Panc1 (cell line): ENCODE measurements around the gene ICAM2. TPM values are rescaled to one million over a fixed set of nuclear protein-coding genes. Genes with fewer than 3 reads are reported as not detected.

Experiments
- ATAC-seq: fragments of 200-7000 bp; cut with Tn5 transposase; 2 replicates; pipeline ENCODE4 v1.9.1; 2020; ENCODE audit warnings: mild to moderate bottlenecking, moderate library complexity
- BruUV-seq: library from RNA; stranded (reverse); fragments of 400-500 nt; replicated peaks from 2 replicates; lab custom pipeline; 2021; lab: Mats Ljungman, UMichigan
- CTCF ChIA-PET: fragments of 300-600 bp; sonication (Branson Sonifier 250); formaldehyde crosslinking; loops from one replicate; lab custom pipeline; 2022; ENCODE audit warnings: antibody characterized with exemption; lab: Charles Lee
- POLR2A ChIA-PET: fragments of 300-600 bp; sonication (Branson Sonifier 250); formaldehyde crosslinking; loops from one replicate; lab custom pipeline; 2022; ENCODE audit warnings: antibody characterized with exemption; lab: Charles Lee
- DNase-seq: peaks from one replicate; pipeline ENCODE4 v3.0.0-alpha.2; 2010; ENCODE audit warnings: low read depth, low spot score
- H3K27ac ChIP-seq: 2 replicates; pipeline ENCODE4 v1.5.1; 2011; ENCODE audit warnings: mild to moderate bottlenecking, low read length, inconsistent platforms
- H3K27me3 ChIP-seq: fragments of 200-500 bp; sonication (Bioruptor generic); 2 replicates; pipeline ENCODE4 v1.6.0; 2014; ENCODE audit warnings: low read length, inconsistent platforms; ENCODE audit not compliant: control insufficient read depth, insufficient read depth
- H3K36me3 ChIP-seq: fragments of 200-500 bp; sonication (Bioruptor generic); 2 replicates; pipeline ENCODE4 v1.5.1; 2014; ENCODE audit warnings: inconsistent platforms, mild to moderate bottlenecking, low read length, moderate library complexity; ENCODE audit not compliant: control insufficient read depth, insufficient read depth
- H3K4me1 ChIP-seq: 2 replicates; pipeline ENCODE4 v1.5.1; 2011; ENCODE audit warnings: inconsistent platforms, mild to moderate bottlenecking, low read length, moderate library complexity; ENCODE audit not compliant: control insufficient read depth, insufficient read depth
- H3K4me3 ChIP-seq, 2 experiments: 2 replicates each; pipeline ENCODE4 v1.5.1; 2011 to 2012; ENCODE audit warnings: low read depth in 2 of 2, low read length in 2 of 2, mild to moderate bottlenecking in 2 of 2, inconsistent platforms in 1 of 2, moderate library complexity in 1 of 2
- H3K9me3 ChIP-seq: fragments of 200-500 bp; sonication (Bioruptor generic); 2 replicates; pipeline ENCODE4 v1.5.1; 2014; ENCODE audit warnings: low read depth, mild to moderate bottlenecking, inconsistent platforms, low read length, moderate library complexity; ENCODE audit not compliant: control insufficient read depth, insufficient read depth
- POLR2AphosphoS5 ChIP-seq: IDR thresholded peaks from 2 replicates; pipeline ENCODE4 v1.6.1; 2012; ENCODE audit warnings: mild to moderate bottlenecking, low read depth, low read length, moderate library complexity
- SIN3A ChIP-seq: IDR thresholded peaks from 2 replicates; pipeline ENCODE4 v1.6.1; 2012; ENCODE audit warnings: low read depth, mild to moderate bottlenecking, low read length, moderate library complexity, borderline replicate concordance; ENCODE audit not compliant: insufficient read depth
- TCF7L2 ChIP-seq: IDR thresholded peaks from 2 replicates; pipeline ENCODE4 v1.6.1; 2011; ENCODE audit warnings: mild to moderate bottlenecking, low read depth, low read length, inconsistent platforms
- in situ Hi-C: cut with HindIII; loops from 2 replicates; pipeline ENCODE4 v1.10.0; 2016; ENCODE audit warnings: low sequenced_read_pairs, low pct_unique_long_range_greater_than_20kb
- intact Hi-C: fragments of 100-400 bp; cut with micrococcal nuclease; formaldehyde crosslinking; loops from one replicate; pipeline ENCODE4 v1.10.0; 2022; ENCODE audit not compliant: unreplicated experiment
- total RNA-seq: library from RNA; stranded (reverse); gene quantifications from one replicate; pipeline ENCODE4 v1.2.1, GENCODE V29; 2021; ENCODE audit not compliant: unreplicated experiment
- TF ChIP-seq, protein P1 (sequence below): fragments of 450-650 bp; IDR thresholded peaks from 2 replicates; pipeline ENCODE4 v1.5.1; 2017; ENCODE audit warnings: mild to moderate bottlenecking
- TF ChIP-seq, protein P2 (sequence below), 2 experiments: IDR thresholded peaks; 2 replicates each; pipeline ENCODE4 v1.6.1; 2011 to 2012; ENCODE audit warnings: low read depth in 2 of 2, control low read depth in 1 of 2, low read length in 1 of 2, mild to moderate bottlenecking in 1 of 2, moderate library complexity in 1 of 2; ENCODE audit not compliant: insufficient read depth in 1 of 2

ICAM2 gene
- total RNA-seq, 1 experiment from 2014 or later: 0.33 TPM

DNA sequence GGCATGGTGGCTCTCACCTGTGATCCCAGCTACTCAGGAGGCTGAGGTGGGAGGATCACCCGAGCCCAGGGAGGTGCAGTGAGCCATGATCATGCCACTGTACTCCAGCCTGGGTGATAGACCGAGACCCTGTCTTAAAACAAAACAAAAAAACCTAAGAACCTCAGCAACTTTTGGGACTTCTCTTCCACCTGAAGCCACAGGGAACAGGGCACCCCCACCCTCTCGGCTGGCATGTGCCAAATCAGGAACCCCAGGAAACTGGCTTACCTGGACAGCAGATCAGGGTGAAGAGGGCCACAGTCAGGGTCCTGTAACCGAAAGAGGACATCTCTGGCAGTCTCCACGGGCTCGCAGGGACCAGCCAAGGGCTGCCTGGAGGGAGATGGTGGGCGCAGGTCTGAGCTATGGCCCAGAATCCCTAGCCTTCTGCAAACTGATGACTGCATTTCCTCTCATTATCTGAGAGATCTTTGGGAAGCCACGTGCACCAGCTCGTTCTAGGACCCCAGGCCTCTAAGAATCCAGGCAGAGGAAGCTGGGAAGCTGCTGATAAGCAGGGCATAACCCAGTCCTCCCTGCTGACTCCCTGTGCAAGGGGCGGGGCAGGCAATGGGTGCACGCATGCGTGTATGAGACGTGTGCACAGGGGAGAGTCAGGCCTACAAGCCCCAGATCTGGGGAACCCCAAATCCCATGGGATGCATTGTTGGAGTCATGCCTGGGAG, 13.9 kb downstream of the ICAM2 start:
- DNase-seq (no peak), ATAC-seq (no peak)
- no TSS peak for BruUV-seq
- TF ChIP-seq TCF7L2 (no peak), POLR2AphosphoS5 (no peak), SIN3A (no peak)
- TF ChIP-seq, protein P1, sequence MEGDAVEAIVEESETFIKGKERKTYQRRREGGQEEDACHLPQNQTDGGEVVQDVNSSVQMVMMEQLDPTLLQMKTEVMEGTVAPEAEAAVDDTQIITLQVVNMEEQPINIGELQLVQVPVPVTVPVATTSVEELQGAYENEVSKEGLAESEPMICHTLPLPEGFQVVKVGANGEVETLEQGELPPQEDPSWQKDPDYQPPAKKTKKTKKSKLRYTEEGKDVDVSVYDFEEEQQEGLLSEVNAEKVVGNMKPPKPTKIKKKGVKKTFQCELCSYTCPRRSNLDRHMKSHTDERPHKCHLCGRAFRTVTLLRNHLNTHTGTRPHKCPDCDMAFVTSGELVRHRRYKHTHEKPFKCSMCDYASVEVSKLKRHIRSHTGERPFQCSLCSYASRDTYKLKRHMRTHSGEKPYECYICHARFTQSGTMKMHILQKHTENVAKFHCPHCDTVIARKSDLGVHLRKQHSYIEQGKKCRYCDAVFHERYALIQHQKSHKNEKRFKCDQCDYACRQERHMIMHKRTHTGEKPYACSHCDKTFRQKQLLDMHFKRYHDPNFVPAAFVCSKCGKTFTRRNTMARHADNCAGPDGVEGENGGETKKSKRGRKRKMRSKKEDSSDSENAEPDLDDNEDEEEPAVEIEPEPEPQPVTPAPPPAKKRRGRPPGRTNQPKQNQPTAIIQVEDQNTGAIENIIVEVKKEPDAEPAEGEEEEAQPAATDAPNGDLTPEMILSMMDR: no peak
- TF ChIP-seq, protein P2, sequence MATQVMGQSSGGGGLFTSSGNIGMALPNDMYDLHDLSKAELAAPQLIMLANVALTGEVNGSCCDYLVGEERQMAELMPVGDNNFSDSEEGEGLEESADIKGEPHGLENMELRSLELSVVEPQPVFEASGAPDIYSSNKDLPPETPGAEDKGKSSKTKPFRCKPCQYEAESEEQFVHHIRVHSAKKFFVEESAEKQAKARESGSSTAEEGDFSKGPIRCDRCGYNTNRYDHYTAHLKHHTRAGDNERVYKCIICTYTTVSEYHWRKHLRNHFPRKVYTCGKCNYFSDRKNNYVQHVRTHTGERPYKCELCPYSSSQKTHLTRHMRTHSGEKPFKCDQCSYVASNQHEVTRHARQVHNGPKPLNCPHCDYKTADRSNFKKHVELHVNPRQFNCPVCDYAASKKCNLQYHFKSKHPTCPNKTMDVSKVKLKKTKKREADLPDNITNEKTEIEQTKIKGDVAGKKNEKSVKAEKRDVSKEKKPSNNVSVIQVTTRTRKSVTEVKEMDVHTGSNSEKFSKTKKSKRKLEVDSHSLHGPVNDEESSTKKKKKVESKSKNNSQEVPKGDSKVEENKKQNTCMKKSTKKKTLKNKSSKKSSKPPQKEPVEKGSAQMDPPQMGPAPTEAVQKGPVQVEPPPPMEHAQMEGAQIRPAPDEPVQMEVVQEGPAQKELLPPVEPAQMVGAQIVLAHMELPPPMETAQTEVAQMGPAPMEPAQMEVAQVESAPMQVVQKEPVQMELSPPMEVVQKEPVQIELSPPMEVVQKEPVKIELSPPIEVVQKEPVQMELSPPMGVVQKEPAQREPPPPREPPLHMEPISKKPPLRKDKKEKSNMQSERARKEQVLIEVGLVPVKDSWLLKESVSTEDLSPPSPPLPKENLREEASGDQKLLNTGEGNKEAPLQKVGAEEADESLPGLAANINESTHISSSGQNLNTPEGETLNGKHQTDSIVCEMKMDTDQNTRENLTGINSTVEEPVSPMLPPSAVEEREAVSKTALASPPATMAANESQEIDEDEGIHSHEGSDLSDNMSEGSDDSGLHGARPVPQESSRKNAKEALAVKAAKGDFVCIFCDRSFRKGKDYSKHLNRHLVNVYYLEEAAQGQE (IDR thresholded peaks at IDR 0.05; ENCODE audit: insufficient read depth in 1 of 2, low read depth in 2 of 2, low read length in 1 of 2): no peak
- CTCF ChIA-PET: no interaction called here
- in situ Hi-C loops: no loop called here
- Histone ChIP-seq H3K9me3 (no peaks in the 10 kb centered on the region), H3K4me3 (no peak overlapping the region), H3K27me3 (no peaks in the 10 kb centered on the region), H3K4me1 (no peaks in the 10 kb centered on the region), H3K36me3 (no peaks in the 10 kb centered on the region), H3K27ac (no peak overlapping the region)
- POLR2A ChIA-PET: no interaction called here
- intact Hi-C loops: no loop called here

DNA sequence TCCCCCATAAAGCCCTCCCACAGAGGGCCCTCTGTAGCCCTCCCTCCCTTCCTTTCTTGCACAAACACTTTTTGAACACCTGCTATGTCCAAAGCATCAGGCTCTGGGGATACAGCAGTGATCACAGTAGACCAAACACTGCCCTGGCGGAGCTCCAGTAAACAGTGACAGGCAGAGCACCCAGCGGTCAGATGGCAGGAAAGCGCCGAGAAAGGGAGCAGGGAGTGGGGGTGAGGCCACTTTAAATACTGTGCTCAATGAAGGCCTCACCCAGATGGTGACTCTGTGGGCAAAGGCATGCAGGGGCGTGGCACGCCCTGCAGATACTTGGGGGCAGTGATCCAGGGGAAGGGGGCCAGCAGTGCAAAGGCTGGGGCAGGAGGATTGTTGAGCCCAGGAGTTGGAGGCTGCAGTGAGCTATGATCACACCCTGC, 14.7 kb downstream of the ICAM2 start:
- in situ Hi-C loops (no loop called here), intact Hi-C loops (no loop called here)
- DNase-seq (no peak), ATAC-seq (no peak; the same call in 1 of the 2 replicates)
- Histone ChIP-seq H3K4me3 (no peak overlapping the region), H3K9me3 (no peaks in the 10 kb centered on the region), H3K27ac (no peak overlapping the region), H3K36me3 (no peaks in the 10 kb centered on the region), H3K4me1 (no peaks in the 10 kb centered on the region), H3K27me3 (no peaks in the 10 kb centered on the region)
- no TSS peak for BruUV-seq
- TF ChIP-seq, protein P1: no peak
- TF ChIP-seq TCF7L2 (no peak), SIN3A (no peak)
- TF ChIP-seq, protein P2 (IDR thresholded peaks at IDR 0.05; ENCODE audit: insufficient read depth in 1 of 2, low read depth in 2 of 2, low read length in 1 of 2): no peak
- ChIA-PET CTCF (no interaction called here), POLR2A (no interaction called here)
